GM12874 (cell line): Measurements from ENCODE around the gene MBNL3.

Experiments
- TF ChIP-seq, protein P1 (sequence below): IDR thresholded peaks from 2 replicates; pipeline ENCODE4 v1.5.1; 2011; ENCODE audit warnings: low read depth, mild to moderate bottlenecking, control low read depth, low read length, moderate library complexity; ENCODE audit not compliant: insufficient read depth

The MBNL3 gene

DNA sequence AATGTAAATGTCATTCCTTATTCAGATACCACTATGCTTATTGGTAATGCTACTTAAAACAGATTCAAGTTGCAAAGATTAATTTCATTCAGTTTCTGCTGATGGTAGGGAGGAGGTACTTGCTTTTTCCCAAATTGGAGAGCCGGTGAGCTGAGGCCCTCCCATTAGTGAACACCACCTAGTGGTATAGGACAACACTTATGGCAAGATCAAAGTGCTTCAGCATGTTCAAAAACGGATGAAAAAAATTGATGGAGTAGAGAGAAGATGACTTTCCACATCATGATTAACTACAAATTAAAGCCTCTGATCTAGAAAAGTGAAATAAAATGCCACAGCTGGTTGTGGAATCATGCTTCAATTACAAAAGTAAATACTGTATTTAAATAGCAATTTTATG is 112.9 kb downstream of the MBNL3 start:
- TF ChIP-seq, protein P1, sequence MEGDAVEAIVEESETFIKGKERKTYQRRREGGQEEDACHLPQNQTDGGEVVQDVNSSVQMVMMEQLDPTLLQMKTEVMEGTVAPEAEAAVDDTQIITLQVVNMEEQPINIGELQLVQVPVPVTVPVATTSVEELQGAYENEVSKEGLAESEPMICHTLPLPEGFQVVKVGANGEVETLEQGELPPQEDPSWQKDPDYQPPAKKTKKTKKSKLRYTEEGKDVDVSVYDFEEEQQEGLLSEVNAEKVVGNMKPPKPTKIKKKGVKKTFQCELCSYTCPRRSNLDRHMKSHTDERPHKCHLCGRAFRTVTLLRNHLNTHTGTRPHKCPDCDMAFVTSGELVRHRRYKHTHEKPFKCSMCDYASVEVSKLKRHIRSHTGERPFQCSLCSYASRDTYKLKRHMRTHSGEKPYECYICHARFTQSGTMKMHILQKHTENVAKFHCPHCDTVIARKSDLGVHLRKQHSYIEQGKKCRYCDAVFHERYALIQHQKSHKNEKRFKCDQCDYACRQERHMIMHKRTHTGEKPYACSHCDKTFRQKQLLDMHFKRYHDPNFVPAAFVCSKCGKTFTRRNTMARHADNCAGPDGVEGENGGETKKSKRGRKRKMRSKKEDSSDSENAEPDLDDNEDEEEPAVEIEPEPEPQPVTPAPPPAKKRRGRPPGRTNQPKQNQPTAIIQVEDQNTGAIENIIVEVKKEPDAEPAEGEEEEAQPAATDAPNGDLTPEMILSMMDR: no peak

DNA sequence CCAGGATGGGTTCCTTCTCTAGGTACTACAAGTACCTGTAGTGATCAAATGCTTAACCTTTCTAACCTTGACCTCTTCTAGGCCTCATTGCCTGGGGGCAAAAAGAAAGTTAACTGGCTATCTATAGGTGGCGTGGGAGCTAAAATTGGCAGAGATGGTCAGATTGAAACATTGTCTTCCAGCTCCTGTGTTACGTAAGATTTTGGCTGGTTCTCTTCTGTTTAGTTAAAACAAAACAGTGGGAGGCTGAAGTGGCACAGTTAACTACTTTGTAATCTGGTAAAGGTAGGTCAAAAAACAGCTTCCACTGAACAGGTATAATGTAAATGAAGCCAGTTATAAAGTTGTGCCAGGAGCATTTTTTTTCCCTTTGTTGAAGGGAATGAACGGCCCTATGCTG is 115.2 kb downstream of the MBNL3 start:
- TF ChIP-seq, protein P1: no peak

DNA sequence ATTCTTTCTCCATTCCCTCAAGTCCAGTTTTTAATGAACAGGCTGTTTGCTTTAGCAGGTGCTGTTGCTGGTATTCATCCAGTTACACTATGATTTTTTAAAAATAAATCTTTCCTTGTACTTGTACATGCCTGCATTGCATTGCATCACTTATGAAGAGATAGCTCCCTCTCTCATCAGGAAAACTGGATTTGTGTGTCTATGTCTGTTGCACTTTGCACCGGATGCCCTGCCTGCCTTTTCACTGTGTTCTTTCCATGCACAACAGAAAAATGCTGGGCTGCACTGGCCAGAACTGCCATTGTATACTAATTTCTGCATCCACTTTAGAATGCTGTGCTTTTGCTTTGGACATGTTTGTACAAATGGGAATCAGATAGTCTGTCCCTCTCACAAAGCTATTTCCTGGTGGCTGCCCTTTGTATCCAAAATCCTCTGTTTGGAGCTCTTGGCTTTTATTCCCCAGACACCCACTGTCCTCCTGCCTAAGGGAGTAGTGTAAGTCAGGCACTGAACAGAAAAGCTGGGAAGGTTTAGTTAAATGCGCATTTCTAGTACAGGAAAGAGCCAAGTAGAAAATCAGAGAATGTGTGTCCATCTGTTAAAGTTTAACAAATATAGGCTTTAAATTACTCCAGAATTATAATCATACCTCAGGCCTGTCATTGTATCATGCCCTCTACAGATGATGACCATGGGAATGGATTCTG is 119.1 kb downstream of the MBNL3 start:
- TF ChIP-seq, protein P1: no peak

DNA sequence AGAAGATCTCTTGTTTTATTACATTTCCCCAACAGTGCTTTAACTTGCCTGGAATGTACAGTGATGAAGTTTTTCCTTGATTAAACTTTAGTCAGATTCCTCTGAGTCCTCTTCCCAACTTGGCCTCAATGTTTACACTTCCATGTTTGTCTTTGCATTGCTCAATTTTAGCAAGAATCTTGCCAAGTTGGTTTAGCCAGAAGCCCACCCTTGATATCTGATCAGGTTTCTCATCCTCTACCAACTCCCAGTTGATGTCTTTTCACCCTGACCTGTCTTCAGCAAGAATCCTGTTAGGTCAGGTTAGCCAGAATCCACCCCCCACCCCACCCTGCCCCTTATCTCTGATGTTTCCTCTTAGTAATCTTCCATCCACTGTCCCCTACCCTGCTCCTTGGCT is 120.9 kb downstream of the MBNL3 start:
- TF ChIP-seq, protein P1: no peak

DNA sequence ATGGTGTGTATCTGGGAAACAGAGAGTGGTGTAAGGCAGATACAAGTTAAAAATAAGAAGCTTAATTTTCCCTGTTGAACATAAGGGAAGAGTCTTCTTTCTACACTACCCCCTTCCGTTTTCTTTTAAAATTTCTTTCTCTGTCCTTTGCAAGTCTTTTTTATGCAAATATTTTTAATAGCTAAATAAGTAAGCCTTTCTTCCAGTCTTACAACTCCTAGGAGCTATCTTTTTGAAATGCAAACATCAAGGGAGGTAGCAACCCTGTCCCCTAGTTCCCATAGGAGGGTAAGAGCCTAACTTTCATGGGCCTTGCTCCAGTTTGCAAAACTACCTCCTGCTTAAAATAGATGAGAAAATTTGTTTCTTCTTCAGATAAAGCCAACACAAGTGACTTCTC is 121.5 kb downstream of the MBNL3 start:
- TF ChIP-seq, protein P1: no peak

DNA sequence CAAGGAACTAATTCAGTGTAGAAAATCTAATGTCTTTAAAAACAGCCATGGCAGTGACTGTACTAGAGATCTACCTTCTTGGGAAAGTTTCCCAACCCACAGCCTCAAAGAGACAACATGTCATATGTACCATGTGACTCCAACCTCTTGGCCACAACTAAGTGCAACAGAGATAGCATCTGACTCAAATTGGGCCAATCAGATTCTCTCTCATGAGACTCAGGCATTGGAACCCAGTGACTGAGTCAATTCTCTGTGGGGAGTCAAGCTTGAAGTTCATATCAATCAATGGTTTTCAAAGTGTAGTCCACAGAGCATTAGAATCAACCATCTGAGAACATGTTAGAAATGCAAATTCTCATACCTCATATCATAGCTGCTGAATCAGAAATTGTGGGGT is 123.3 kb downstream of the MBNL3 start:
- TF ChIP-seq, protein P1: no peak

DNA sequence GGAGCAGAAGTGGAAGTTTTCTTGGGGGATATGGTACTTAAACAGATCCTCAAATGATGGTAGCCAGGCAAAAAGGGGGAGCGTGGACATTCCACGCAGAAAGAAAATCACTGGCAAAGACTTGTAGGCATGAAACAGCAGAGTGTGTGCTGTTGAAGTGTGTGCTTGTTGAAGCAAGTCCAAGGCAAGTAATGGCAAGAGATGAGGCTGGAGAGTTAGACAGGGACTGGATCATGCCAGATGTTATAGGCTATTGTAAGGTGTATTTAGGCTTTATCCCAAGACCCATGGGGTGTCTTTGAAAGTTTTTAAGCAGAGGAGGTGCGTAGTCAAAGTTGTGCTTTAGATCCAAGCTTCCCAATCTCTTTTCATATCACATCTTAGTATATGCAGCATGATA is 124.5 kb downstream of the MBNL3 start:
- TF ChIP-seq, protein P1: no peak
